GM18498 (cell line): ENCODE results near the gene ROBO2.

Experiments
- ATAC-seq: cut with Tn5 transposase; IDR thresholded peaks from one replicate; pipeline ENCODE4 v1.9.1; 2021; ENCODE audit warnings: mild to moderate bottlenecking, moderate library complexity; ENCODE audit not compliant: unreplicated experiment

Gene ROBO2

DNA sequence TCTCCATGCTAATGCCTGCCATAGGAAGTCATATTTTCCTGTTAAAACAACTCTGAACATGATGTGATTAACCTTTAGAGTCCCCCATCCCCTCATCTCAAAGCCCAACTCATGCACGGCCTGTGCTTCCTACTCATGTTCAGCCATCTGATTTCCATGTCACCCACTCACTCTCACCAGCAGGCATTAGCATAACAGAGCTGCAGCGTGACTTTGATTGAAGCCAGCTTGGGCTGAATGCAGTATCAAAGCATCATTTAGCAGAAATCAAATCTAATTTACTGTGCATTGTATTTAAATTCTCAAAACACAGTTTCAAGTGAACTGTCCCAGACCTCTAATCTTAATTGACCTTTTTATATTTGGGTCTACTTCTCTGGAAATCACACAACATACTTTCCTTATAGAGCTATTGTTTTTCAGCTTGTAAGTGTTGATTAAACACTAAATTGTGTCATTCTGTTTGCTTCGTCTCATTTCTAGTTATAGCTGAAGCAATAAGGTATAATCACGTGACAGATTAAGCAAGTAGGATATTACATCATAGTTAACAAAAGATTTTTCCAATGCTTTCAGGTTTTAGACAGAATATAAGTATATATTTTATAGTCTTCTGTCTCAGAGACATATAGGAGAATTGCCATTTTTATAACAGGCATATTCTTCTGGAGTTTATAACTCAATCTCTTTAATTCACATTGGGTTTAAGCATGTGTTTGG, 501.5 kb downstream of the ROBO2 start:
- ATAC-seq = no peak

DNA sequence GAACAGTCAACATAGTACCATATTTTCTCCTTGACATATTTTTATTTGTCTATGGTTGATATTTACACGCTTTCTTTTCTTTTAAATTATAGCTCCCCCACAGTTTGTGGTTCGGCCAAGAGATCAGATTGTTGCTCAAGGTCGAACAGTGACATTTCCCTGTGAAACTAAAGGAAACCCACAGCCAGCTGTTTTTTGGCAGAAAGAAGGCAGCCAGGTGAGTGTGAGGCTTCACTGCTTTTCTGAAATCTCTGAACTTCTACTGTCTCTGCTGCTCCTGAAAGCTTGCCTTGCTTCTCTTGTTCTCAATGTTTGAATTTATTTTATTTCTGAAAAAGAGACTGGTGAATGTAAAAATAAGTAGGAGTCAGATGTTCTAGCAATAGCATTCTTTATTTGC, 506.3 kb downstream of the ROBO2 start:
- no peak for ATAC-seq

DNA sequence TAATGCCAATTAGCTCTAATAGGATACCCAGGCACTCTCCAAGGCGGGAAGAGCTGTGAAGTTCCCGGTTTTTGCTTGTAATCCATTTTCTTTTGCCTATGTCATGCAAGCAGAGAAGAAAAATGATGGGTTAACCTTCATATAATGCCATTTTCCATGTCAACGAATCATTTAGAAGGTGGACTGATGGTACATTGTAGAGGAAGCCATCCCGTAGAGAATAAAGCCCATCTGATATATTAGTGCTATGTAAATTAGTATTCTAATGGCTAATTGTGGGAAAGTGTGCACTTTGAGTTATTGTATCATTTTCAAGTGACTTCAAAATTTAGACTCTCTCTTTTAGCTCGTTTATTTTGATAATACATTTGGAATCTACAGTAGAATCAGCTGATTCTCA, 509.1 kb downstream of the ROBO2 start:
- no peak for ATAC-seq

DNA sequence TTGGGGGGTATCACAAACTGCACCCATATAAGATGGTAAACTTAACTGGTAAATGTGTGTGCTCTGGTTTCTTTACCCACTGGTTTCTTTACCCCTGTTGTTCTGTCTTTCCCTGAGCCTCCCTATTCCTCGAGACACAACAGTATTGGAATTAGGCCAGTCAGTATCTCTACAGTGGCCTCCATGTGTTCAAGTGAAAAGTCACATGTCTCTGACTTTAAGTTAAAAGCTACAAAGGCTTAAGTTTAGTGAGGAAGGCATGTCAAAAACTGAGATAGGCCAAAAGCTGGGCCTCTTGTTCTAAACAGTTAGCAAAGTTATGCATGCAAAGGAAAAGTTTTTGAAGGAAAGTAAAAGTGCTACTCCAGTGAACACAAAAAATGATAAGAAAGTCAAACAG, 513.3 kb downstream of the ROBO2 start:
- ATAC-seq = no peak

DNA sequence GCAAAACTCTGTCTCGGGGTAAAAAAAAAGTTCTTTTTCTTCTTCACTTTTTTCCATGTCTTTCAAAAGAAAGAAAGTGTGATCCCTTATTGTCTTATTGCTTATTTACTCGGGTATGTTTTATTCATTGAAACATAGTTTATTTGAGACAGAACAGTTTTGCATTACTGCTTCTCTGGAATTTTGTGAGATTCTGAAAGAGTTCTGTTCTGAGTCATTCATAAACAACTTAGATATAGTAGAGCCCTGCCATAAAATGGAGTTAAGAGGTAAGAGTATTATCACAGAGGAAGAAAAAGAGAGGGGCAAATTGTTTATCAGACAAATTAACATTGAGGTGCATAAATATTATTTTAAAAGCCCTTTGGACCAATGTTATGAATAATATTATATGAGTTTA, 522.2 kb downstream of the ROBO2 start:
- no peak for ATAC-seq

DNA sequence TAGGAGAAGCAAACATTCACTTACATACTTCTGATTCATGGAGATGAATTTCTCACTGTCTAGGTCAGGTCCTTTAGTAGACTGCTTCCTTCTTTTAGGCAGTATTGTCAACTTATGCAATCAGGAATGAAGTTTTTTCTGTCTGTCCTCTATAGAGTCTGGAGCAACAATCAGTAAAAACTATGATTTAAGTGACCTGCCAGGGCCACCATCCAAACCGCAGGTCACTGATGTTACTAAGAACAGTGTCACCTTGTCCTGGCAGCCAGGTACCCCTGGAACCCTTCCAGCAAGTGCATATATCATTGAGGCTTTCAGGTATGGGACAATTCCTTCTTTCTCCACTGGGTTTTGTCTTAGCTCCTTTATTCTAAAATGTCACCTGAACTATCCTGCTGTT, 523.1 kb downstream of the ROBO2 start:
- ATAC-seq = no peak

DNA sequence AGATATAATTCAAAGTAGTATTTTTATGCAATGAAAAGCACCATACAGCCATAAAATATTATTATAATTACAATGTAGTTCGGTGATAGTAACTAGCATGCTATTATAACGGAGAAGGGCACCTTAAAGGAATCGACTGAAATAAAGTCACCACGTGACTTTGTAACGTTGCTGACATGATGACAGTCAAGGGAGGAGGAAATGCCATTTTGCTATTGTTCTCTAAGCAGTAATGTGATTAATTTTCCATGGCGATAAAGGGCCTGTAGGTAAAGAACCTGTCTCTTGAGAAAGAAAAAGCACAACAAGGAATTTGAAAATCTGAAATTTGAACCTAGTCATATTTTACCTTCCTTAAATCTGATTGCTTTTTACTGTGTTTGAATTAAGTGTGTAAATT, 526.2 kb downstream of the ROBO2 start:
- ATAC-seq = no peak

DNA sequence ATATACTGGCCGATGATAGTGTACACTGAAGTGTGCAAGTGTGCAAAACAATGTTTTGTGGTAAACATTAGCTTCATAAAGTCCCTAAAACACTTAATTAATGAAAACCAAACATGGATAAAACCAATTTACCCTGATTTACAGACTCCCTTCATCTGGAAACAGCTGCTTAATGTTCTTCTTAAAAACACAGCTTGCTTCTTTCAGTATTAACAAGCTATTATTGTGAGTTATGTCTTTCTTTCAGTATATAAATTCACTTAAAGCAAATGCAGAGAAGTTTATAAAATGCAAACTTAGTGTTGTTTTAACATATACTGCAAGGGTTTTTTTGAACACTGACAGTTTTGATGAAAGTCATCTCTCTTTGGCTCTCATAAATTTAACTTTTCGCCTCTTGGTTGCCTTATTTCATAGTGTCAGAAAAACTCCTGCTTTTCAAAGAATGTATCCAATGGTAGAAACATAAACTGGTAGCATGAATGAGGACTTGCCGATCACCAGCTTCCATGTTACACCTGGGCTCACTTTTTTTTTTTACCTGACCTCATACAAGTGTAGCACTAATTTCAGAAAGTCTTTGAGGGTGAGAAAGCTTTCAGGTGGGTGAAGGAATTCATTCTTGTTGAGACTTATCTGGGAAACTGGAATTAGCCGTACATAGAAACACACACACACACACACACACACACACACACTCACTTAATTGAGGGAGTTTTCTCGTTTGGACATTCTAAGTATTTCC, 532.2 kb downstream of the ROBO2 start:
- ATAC-seq = no peak

DNA sequence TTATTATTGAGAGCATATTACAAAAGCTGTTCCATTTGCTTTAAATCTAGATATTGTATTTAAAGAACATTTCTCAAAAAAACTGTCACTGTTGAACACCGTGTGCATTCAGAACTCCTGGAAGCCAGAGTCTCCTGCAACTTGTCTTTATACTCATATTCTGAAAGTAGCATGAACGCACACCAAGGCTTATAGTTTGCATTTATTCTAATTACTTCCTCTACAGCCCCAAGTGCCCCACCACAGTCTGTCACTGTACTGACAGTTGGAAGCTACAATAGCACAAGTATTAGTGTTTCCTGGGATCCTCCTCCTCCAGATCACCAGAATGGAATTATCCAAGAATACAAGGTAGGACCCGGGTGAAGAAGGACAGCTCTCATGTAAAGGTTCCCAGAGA, 537.4 kb downstream of the ROBO2 start:
- no peak for ATAC-seq

DNA sequence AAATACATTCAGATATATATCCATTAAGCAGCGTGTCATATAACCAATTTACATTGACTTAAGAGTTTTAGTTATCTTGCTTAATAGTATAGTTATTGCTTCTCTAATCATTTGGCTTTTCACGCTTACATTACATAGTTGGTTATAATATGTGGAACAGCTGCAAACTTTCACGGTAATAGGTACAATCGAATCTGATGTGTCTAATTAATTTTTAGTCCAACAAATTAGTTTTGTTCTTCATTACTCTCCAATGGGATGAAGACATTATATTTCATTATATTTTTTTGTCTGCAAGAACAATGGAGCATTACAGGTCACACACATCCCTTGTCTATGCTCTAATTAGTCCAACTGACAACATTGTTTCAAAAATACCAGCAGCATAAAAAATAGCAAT, 546.3 kb downstream of the ROBO2 start:
- ATAC-seq = no peak

DNA sequence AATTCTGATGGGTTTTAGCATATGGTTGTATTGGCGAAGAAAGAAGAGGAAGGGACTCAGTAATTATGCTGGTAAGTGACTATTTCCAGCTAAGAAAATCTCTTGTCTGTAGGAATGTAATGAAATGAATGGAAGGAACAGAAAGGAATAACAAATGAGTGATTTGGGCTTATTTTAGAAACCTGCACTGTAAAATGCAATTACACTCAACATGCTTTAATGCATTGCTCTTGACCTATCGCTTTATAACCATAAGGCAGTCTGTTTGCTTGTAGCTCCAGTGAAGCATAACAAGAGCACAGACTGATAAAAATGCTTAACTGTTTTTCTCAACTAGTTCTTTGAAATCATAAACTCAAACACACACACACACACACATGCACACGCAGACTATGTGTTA, 549.0 kb downstream of the ROBO2 start:
- ATAC-seq = no peak

DNA sequence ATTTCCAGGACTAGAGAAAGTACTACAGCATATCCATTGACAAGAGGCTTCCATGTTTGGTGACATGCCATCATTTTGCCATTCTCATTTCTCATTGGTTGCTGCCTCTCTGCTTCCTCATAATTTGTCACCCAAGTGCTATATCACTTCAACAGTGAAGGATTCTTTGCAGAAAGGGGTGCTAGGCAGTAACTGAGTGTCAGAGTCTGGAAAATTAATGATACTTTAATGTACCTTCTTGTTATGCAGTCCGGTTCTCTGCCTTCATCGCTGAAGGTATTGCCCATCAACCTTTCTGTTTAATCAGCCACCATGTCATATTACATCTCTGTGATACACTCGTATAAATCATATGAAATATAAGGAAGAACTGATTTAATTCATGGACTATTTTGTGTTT, 550.3 kb downstream of the ROBO2 start:
- no peak for ATAC-seq

DNA sequence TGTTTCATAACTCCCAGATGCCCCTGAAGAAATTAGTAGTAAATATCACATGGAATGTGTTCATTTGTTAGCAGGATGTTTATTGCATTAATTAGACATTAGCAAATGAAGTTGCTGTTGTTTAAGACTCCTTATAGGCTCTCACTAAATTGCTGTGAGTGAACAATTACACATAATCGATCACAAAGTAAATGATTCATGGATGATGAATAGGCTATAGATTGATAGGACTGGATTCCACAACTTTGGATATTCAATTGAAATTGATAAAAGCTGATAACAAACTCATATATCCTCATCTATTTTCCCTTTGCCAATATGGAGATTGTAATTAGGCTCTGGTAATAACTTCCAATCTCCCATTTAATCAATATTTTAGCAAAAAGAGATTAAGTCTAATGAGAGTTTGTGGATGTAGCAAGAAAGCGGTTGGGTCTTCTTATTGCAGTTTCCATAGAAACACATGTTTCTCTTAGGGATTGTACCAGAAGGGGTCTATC, 555.5 kb downstream of the ROBO2 start:
- no peak for ATAC-seq

DNA sequence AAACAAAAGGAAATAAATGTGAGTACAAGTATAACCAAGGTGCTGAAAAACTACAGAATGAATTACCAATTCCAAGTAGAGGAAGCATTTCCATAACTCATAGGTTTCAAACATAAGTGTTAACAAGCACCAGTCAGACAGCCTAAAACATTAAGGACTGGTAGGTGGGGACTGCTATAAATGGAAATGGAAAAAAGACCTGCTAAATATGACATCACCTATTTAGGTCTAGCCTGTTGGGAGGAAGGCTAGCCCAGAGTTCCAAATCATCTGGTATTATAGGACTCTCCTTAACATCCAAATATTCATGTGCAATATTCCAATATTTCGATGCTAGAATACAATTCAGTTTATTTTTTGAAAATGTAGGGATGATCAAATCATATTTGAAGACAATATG, 560.0 kb downstream of the ROBO2 start:
- ATAC-seq = no peak

DNA sequence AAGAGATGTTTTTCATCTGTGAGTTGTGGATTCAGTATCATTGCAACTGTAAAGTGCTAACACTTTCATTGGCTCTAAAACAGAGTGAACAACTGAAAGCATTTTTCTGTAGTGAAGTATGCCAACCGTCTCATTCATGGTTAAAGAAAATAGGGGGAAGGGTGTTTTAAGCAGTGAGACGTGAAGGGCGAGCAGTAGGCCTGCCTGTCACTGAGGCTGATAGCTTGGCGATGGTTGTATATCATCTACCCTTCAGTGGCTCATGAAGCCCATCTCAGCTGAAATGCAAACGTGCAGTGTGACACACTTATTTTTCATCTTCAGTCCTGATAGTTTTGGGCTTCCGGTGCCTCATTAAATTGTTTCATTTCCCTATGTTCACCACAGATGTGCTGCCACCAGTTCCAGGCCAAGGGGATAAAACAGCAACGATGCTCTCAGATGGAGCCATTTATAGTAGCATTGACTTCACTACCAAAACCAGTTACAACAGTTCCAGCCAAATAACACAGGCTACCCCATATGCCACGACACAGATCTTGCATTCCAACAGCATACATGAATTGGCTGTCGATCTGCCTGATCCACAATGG, 562.0 kb downstream of the ROBO2 start:
- no peak for ATAC-seq

DNA sequence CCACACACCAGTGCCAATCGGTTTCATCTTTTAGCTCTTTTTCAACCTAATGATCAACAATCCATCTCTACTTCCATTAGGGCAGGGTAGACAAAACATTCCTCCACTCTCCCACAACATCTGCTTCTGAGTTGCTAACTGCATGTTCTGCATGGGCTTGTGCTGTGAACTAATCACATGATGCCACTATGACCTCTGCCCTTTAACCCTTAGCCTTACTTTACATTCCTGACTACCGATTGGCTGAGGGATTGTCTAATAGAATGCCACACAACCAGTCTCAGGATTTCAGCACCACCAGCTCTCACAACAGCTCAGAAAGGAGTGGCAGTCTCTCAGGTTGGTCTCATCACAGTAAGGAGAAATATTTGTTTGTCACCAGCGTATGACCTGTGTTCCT, 562.8 kb downstream of the ROBO2 start:
- ATAC-seq = no peak

DNA sequence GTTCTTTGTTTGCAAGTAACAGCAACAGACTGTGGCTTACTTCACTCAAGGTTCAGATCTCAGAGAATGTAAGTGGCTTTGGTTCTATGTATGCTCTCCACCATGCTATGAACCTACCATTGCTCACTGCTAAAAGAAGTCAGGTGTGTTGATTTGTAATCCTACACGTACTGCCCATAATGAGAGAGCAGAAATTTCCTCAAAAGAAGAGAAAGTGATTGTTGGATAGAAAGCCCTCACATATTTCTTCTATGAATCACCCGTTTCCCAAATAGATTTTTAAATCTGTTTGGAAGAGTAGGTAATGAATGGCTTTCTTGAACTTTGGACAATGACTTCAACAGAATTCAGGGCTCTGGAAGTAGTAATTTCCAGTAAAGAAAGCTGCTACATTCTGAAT, 565.4 kb downstream of the ROBO2 start:
- ATAC-seq = no peak

DNA sequence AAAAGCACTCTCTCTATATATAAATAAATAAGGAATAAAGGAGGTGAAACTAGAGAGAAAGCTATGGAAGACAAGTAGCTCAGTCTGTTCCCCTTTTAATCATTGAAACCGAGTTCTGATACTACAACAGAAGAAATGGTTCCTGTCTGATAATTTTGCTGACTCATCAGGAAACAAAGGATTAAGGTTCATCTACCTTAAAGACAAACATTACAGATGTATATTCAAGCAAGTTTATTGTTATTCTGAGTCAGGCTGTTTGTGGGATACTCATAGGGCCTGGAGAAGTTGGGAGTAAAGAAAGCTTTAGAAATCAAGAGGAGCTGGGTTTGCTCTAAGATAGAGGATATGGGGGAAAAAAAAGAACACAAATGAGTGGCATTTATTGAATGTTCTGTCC, 566.0 kb downstream of the ROBO2 start:
- ATAC-seq = no peak

DNA sequence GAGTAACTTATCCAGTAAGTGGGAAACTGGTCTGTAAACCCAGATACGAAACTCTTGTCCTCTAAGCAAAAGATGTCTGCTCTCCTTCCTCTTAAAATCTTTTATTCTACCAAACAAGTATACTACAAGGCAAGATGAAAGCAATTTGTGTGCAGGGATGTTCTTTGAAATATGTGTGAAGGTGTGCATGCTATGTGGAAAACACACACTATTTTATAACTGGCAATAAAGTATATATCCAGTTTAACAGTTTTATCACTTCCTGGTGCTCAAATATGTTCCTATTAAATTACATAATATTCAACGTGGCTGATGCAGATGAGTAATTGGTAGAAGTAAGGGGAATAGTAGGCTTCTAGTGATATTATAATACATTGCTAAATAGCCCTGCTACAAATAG, 566.5 kb downstream of the ROBO2 start:
- ATAC-seq = no peak

DNA sequence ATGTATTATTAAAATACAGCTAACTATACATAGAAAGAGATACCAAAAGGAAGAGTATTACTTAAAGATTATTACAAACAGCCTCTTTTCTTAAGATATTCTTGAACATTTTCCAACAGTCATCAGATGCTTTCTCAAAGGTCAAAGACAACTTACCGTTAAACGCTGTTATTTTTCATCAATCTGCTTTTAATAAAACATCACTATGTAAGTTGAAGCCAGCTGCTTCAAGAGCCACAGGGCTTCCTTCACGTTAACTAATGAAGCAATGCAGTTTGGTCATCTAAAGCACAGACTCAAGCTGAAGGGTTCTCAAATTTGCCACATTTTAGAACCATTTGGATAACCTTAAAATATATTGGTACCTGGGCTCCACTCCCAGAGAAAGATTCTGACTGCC, 578.8 kb downstream of the ROBO2 start:
- ATAC-seq = no peak

DNA sequence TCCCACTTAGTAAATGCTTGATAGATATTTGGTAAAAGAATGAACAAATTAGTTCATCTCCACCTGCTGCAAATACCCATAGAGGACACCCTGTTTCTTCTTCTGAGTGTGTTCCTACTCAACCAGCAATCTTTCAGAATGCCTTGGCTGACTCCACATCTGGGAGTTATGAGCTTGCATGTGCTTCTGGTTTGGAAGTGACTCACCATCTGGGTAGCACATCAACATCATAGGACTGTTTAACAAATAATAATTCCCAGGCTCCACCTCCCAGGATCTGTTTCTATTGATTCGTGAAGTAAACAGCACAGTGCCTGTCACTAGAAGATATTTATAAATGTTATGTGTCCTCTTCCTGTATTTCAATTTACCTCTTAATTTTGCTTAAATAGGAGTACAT, 580.1 kb downstream of the ROBO2 start:
- ATAC-seq = no peak

DNA sequence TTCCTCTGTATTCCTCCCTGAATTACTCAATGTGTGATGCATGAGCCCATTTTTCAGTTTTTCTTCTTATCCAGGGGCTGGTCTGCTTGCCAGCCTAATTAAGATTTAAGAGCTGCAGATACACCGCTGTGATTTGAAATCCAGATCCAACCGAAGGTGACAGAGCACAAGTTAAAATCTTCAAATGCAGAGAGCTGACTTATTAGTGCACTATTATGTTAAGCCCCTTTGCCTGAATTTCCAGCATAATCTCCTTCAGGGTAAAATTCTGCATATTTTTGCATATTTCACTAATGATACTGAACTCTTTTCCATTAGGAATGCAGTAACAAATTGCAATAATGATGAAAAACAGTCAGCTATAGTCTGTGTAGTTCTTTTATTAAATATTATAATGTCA, 583.6 kb downstream of the ROBO2 start:
- no peak for ATAC-seq
